GM21515 (cell line): ENCODE data around the gene UBE2V1.
"Not testable (repeated sequence)": the region's sequence is repeated elsewhere in the genome, so short reads cannot be mapped to it uniquely, and the experiment has no call there.

Experiments used
- ATAC-seq: cut with Tn5 transposase; IDR thresholded peaks from one replicate; pipeline ENCODE4 v1.9.1; 2021; ENCODE audit not compliant: unreplicated experiment

The UBE2V1 gene

GRCh38 chr20:50066161-50066834 is 46.7 kb downstream of the UBE2V1 start:
- no peak for ATAC-seq

- no peak for ATAC-seq
Observed at GRCh38 chr20:50065325-50065615, 47.7 kb downstream of the UBE2V1 start.

GRCh38 chr20:50063763-50064162 is 49.2 kb downstream of the UBE2V1 start:
- ATAC-seq = not testable (repeated sequence)

GRCh38 chr20:50062006-50062838 is 50.7 kb downstream of the UBE2V1 start:
- no peak for ATAC-seq

- no peak for ATAC-seq
Observed at GRCh38 chr20:50061151-50062005, 51.6 kb downstream of the UBE2V1 start.

GRCh38 chr20:50058662-50059402 is 54.1 kb downstream of the UBE2V1 start:
- ATAC-seq = no peak

GRCh38 chr20:50057714-50058053 is 55.3 kb downstream of the UBE2V1 start:
- ATAC-seq = no peak

GRCh38 chr20:50056951-50057713 is 55.8 kb downstream of the UBE2V1 start:
- ATAC-seq = no peak

- ATAC-seq = no peak
Observed at GRCh38 chr20:50056408-50056926, 56.5 kb downstream of the UBE2V1 start.

- no peak for ATAC-seq
Observed at GRCh38 chr20:50055524-50056083, 57.3 kb downstream of the UBE2V1 start.

GRCh38 chr20:50054626-50055511 is 58.1 kb downstream of the UBE2V1 start:
- no peak for ATAC-seq

GRCh38 chr20:50054231-50054547 is 58.8 kb downstream of the UBE2V1 start:
- ATAC-seq = no peak

GRCh38 chr20:50053362-50054230 is 59.4 kb downstream of the UBE2V1 start:
- no peak for ATAC-seq

- no peak for ATAC-seq
Observed at GRCh38 chr20:50052550-50053361, 60.2 kb downstream of the UBE2V1 start.

- ATAC-seq = no peak
Observed at GRCh38 chr20:50050660-50051308, 62.2 kb downstream of the UBE2V1 start.

GRCh38 chr20:50050214-50050613 is 62.7 kb downstream of the UBE2V1 start:
- ATAC-seq = no peak
